SU-DHL-6 (cell line): ENCODE data around the gene IL36A.

Source experiments
- CTCF ChIP-seq: fragments of 200-600 bp; sonication (generic); IDR thresholded peaks from one replicate; pipeline ENCODE4 v1.5.1; 2017; ENCODE audit warnings: antibody characterized with exemption, mild to moderate bottlenecking, low read length, moderate library complexity; ENCODE audit not compliant: insufficient read depth, poor library complexity, severe bottlenecking
- EZH2phosphoT487 ChIP-seq: fragments of 200-600 bp; sonication (generic), shearing (Covaris generic); conservative IDR thresholded peaks from 2 replicates; pipeline ENCODE4 v1.6.1; 2018; ENCODE audit warnings: mild to moderate bottlenecking, antibody characterized with exemption, low read length, moderate library complexity, mixed read lengths

GRCh38 chr2:112995346-112995920 lies 9.8 kb upstream of the IL36A start:
- TF ChIP-seq CTCF (no peak), EZH2phosphoT487 (no peak)
